ENCODE measurements around the gene MYO9B. TPM values are rescaled to one million over a fixed set of nuclear protein-coding genes. Genes with fewer than 3 reads are reported as not detected.

Gene MYO9B
- total RNA-seq, 1 experiment from 2014 or later, result 79.4 TPM

DNA sequence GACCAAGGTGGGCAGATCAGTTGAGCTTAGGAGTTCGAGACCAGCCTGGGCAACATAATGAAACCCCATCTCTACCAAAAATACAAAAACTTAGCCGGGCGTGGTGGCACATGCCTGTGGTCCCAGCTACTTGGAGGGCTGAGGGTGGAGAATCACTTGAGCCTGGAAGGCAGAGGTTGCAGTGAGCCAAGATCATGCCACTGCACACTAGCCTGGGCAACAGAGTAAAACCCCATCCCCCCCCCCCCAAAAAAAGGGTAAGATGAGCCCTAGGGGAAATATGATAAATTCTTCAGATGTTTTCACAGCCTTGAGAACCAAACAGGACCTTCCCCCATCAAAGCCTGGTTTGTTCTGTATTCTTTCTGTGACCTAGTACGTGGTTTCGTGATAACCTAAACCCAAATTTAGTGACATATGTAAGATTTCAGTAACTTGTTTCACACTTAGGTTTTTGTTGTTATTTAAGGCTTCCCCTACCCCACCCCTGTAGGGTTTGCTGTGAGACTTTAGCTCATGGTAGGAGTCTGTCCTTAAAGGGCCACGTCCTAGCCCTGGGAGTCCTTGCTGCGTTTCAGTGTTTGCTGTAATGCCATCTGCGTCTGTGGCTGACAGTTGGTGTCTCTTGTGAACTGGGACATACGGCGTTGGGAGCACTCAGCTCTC is 49.6 kb downstream of the MYO9B start:
- DNase-seq (ENCODE audit: low read depth, low spot score) (no peak), ATAC-seq (peak; percentile 29; the same call in 1 of the 2 replicates)
- ChIA-PET CTCF (interaction anchor here (0.5 kb wide), 1 partner anchor 26 kb away, joined by 5 read pairs; no protein-coding TSS in a partner anchor), POLR2A (no interaction called here)
- H3K36me3 ChIP-seq (ENCODE audit: control insufficient read depth, insufficient read depth, low read length), result no peaks in the 10 kb centered on the region
- H3K4me3 ChIP-seq (ENCODE audit: low read depth in 2 of 2, low read length in 2 of 2), result no peak overlapping the region
- H3K9me3 ChIP-seq (ENCODE audit: control insufficient read depth, insufficient read depth, low read depth, low read length), result no peaks in the 10 kb centered on the region
- in situ Hi-C loops (cut with HindIII; ENCODE audit: low pct_unique_long_range_greater_than_20kb, low sequenced_read_pairs) (no loop called here), intact Hi-C loops (cut with micrococcal nuclease; ENCODE audit: unreplicated experiment) (no loop called here)
- 0 out of 2 replicates have a peak overlapping the region, but pooled peaks have one; percentile 17 for H3K27ac ChIP-seq (ENCODE audit: low read length)
- no TSS peak for BruUV-seq (replicated peaks)
- H3K4me1 ChIP-seq (ENCODE audit: control insufficient read depth, insufficient read depth, low read length), result peaks cover 6% of the 10 kb centered on the region
- H3K27me3 ChIP-seq (ENCODE audit: control insufficient read depth, insufficient read depth, low read length), result no peaks in the 10 kb centered on the region
- TF ChIP-seq POLR2AphosphoS5 (IDR thresholded peaks at IDR 0.05; ENCODE audit: low read depth, low read length), result no peak
- no peak for TF ChIP-seq REST (IDR thresholded peaks at IDR 0.05; ENCODE audit: insufficient read depth in 1 of 2, low read depth in 2 of 2, low read length in 1 of 2)
- TF ChIP-seq TCF7L2 (IDR thresholded peaks at IDR 0.05; ENCODE audit: low read depth, low read length), result no peak
- TF ChIP-seq, protein P1, sequence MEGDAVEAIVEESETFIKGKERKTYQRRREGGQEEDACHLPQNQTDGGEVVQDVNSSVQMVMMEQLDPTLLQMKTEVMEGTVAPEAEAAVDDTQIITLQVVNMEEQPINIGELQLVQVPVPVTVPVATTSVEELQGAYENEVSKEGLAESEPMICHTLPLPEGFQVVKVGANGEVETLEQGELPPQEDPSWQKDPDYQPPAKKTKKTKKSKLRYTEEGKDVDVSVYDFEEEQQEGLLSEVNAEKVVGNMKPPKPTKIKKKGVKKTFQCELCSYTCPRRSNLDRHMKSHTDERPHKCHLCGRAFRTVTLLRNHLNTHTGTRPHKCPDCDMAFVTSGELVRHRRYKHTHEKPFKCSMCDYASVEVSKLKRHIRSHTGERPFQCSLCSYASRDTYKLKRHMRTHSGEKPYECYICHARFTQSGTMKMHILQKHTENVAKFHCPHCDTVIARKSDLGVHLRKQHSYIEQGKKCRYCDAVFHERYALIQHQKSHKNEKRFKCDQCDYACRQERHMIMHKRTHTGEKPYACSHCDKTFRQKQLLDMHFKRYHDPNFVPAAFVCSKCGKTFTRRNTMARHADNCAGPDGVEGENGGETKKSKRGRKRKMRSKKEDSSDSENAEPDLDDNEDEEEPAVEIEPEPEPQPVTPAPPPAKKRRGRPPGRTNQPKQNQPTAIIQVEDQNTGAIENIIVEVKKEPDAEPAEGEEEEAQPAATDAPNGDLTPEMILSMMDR (IDR thresholded peaks at IDR 0.05), result no peak
- no peak for TF ChIP-seq SIN3A (IDR thresholded peaks at IDR 0.05; ENCODE audit: borderline replicate concordance, insufficient read depth, low read depth, low read length)

- CTCF ChIA-PET, result no interaction called here
- H3K9me3 ChIP-seq (ENCODE audit: control insufficient read depth, insufficient read depth, low read depth, low read length), result no peaks in the 10 kb centered on the region
- no peak for TF ChIP-seq POLR2AphosphoS5 (IDR thresholded peaks at IDR 0.05; ENCODE audit: low read depth, low read length)
- TF ChIP-seq REST (IDR thresholded peaks at IDR 0.05; ENCODE audit: insufficient read depth in 1 of 2, low read depth in 2 of 2, low read length in 1 of 2), result no peak
- no peak for TF ChIP-seq TCF7L2 (IDR thresholded peaks at IDR 0.05; ENCODE audit: low read depth, low read length)
- TF ChIP-seq, protein P1 (IDR thresholded peaks at IDR 0.05), result no peak
- TF ChIP-seq SIN3A (IDR thresholded peaks at IDR 0.05; ENCODE audit: borderline replicate concordance, insufficient read depth, low read depth, low read length), result no peak
- no peaks in the 10 kb centered on the region for H3K27me3 ChIP-seq (ENCODE audit: control insufficient read depth, insufficient read depth, low read length)
- intact Hi-C loops (cut with micrococcal nuclease; ENCODE audit: unreplicated experiment) (no loop called here), in situ Hi-C loops (cut with HindIII; ENCODE audit: low pct_unique_long_range_greater_than_20kb, low sequenced_read_pairs) (no loop called here)
- BruUV-seq (replicated peaks), result no TSS peak
- no peaks in the 10 kb centered on the region for H3K36me3 ChIP-seq (ENCODE audit: control insufficient read depth, insufficient read depth, low read length)
- H3K27ac ChIP-seq (ENCODE audit: low read length), result no peak overlapping the region
- H3K4me3 ChIP-seq (ENCODE audit: low read depth in 2 of 2, low read length in 2 of 2), result no peak overlapping the region
- POLR2A ChIA-PET, result no interaction called here
- peaks cover 9% of the 10 kb centered on the region for H3K4me1 ChIP-seq (ENCODE audit: control insufficient read depth, insufficient read depth, low read length)
- no peak for DNase-seq (ENCODE audit: low read depth, low spot score)
- peak; percentile 65; the same call in 1 of the 2 replicates for ATAC-seq
These were observed 50.4 kb downstream of the MYO9B start for GRCh38 chr19:17125728-17126677.

Measured in Panc1 (cell line).